PC-9 (cell line): ENCODE data around the gene MT1HL1. TPM values are rescaled to one million over a fixed set of nuclear protein-coding genes. Genes with fewer than 3 reads are reported as not detected.

Source experiments
- BruUV-seq: library from RNA; stranded (reverse); fragments of 400-500 nt; replicated peaks from 2 replicates; lab custom pipeline; 2021; lab: Mats Ljungman, UMichigan
- CTCF ChIA-PET: fragments of 300-600 bp; sonication (Branson Sonifier 250); formaldehyde crosslinking; loops from one replicate; lab custom pipeline; 2022; ENCODE audit warnings: antibody characterized with exemption; lab: Charles Lee
- POLR2A ChIA-PET: fragments of 300-600 bp; sonication (Branson Sonifier 250); formaldehyde crosslinking; loops from one replicate; lab custom pipeline; 2022; ENCODE audit warnings: antibody characterized with exemption; ENCODE audit not compliant: unreplicated experiment; lab: Charles Lee
- DNase-seq, 2 experiments: peaks; one replicate each; pipeline versions ENCODE4 v3.0.0 to v3.0.0-alpha.2; 2015 to 2022; ENCODE audit warnings: mixed read lengths in 1 of 2
- H2AFZ ChIP-seq: fragments of 200-600 bp; sonication (generic); 2 replicates; pipeline ENCODE4 v1.8.1; 2017; ENCODE audit warnings: antibody characterized with exemption
- H3F3A ChIP-seq: fragments of 200-600 bp; sonication (generic); 2 replicates; pipeline ENCODE4 v1.8.1; 2017; ENCODE audit warnings: antibody characterized with exemption, mild to moderate bottlenecking, low read depth; ENCODE audit not compliant: insufficient read depth
- H3K27ac ChIP-seq: fragments of 200-600 bp; sonication (generic); 2 replicates; pipeline ENCODE4 v1.6.1; 2016; ENCODE audit warnings: mixed run types
- H3K27me3 ChIP-seq: fragments of 200-600 bp; sonication (generic); 2 replicates; pipeline ENCODE4 v1.6.1; 2016; ENCODE audit warnings: low read depth, mixed run types; ENCODE audit not compliant: insufficient read depth
- H3K36me3 ChIP-seq: fragments of 200-600 bp; sonication (generic); 2 replicates; pipeline ENCODE4 v1.6.1; 2016; ENCODE audit warnings: low read depth, mixed run types
- H3K4me1 ChIP-seq: fragments of 200-600 bp; sonication (generic); replicated peaks from 2 replicates; pipeline ENCODE4 v1.6.1; 2016; ENCODE audit warnings: mixed run types; ENCODE audit not compliant: insufficient read depth
- H3K4me2 ChIP-seq: fragments of 200-600 bp; sonication (generic); 2 replicates; pipeline ENCODE4 v1.6.1; 2017; ENCODE audit warnings: mixed run types
- H3K4me3 ChIP-seq: fragments of 200-600 bp; sonication (generic); 2 replicates; pipeline ENCODE4 v1.6.1; 2016; ENCODE audit warnings: mixed run types
- H3K79me2 ChIP-seq: fragments of 200-600 bp; sonication (generic); 2 replicates; pipeline ENCODE4 v1.6.1; 2017; ENCODE audit warnings: low read depth, mixed run types
- H3K9me2 ChIP-seq: fragments of 200-600 bp; sonication (generic); 2 replicates; pipeline ENCODE4 v1.8.1; 2017; ENCODE audit warnings: mild to moderate bottlenecking; ENCODE audit not compliant: insufficient read depth
- H3K9me3 ChIP-seq: fragments of 200-600 bp; sonication (generic); 2 replicates; pipeline ENCODE4 v1.8.1; 2016; ENCODE audit warnings: low read depth; ENCODE audit not compliant: insufficient read depth
- H4K20me1 ChIP-seq: fragments of 200-600 bp; sonication (generic); 2 replicates; pipeline ENCODE4 v1.8.1; 2017; ENCODE audit not compliant: insufficient read depth
- CTCF ChIP-seq: fragments of 200-600 bp; sonication (generic); conservative IDR thresholded peaks from 2 replicates; pipeline ENCODE4 v1.6.1; 2017; ENCODE audit warnings: mixed run types, antibody characterized with exemption, mild to moderate bottlenecking, moderate library complexity
- EZH2 ChIP-seq: fragments of 200-600 bp; sonication (generic); IDR thresholded peaks from 2 replicates; pipeline ENCODE4 v1.8.0; 2017; ENCODE audit warnings: antibody characterized with exemption, low read depth
- intact Hi-C: fragments of 100-400 bp; cut with micrococcal nuclease; formaldehyde crosslinking; loops from one replicate; pipeline ENCODE4 v1.10.0; 2022; ENCODE audit not compliant: unreplicated experiment
- total RNA-seq: library from RNA; stranded (reverse); gene quantifications from 2 replicates; pipeline ENCODE4 v1.2.3, GENCODE V29; 2021

Gene MT1HL1
- total RNA-seq, 1 experiment from 2014 or later: not detected

DNA sequence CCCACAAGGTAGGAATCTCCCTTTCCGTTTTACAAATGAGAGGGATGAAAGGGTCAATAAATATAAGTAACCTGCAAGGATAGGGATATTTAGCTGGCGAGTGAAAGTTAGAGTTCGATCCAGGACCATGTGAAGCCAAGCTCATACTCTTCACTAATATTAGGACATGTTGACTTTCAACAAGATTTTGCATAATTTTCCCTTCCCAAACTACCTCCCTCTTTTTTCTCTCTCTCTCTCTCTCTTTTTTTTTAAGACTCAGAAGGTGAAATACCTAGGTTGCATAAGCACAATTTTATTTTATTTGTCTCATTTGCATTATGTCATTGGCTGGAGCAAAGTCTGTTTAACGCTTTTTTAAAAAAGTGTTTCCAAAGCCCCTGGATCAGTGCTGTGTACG, 8.1 kb upstream of the MT1HL1 start:
- no TSS peak for BruUV-seq
- ChIA-PET CTCF (no interaction called here), POLR2A (no interaction called here)
- no peaks in the 10 kb centered on the region for H3F3A ChIP-seq
- no peaks in the 10 kb centered on the region for H3K79me2 ChIP-seq
- peaks cover 52% of the 10 kb centered on the region for H3K27me3 ChIP-seq
- no peak overlapping the region for H2AFZ ChIP-seq
- H3K27ac ChIP-seq: no peak overlapping the region
- TF ChIP-seq CTCF: no peak
- TF ChIP-seq EZH2: no peak
- H3K4me3 ChIP-seq: no peak overlapping the region
- H3K4me1 ChIP-seq: no peaks in the 10 kb centered on the region
- intact Hi-C loops: no loop called here
- H3K4me2 ChIP-seq: no peak overlapping the region
- H3K9me3 ChIP-seq: no peaks in the 10 kb centered on the region
- DNase-seq: no peak
- H3K36me3 ChIP-seq: no peaks in the 10 kb centered on the region
- H3K9me2 ChIP-seq: no peaks in the 10 kb centered on the region
- no peaks in the 10 kb centered on the region for H4K20me1 ChIP-seq

- H3F3A ChIP-seq: no peaks in the 10 kb centered on the region
Measured at GRCh38 chr1:237011432-237011831, 7.2 kb upstream of the MT1HL1 start.

DNA sequence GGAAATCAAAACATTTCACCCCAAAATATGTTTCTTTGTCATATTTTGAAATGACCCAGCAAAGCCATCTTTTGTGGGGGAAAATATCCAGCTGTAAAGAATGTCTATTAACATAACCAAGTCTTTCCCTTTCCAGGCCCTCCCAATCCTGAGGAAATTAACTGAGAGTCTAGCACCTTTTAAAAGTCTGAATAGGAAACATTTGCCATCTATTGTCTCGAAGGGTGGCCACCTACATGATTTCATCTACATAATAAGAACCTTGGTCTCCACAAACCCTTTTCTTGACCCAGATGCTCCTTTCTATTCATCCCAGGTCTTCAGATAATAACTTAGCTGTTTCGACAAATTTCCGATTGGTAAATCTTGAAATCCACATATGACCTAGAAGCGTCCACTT, 5.4 kb upstream of the MT1HL1 start:
- no peak overlapping the region for H3K4me2 ChIP-seq
- peaks cover 68% of the 10 kb centered on the region for H3K27me3 ChIP-seq
- H3K4me3 ChIP-seq: no peak overlapping the region
- ChIA-PET POLR2A (no interaction called here), CTCF (no interaction called here)
- H3K4me1 ChIP-seq: no peaks in the 10 kb centered on the region
- no peak overlapping the region for H3K27ac ChIP-seq
- no peak for TF ChIP-seq EZH2
- no peak for TF ChIP-seq CTCF
- intact Hi-C loops: no loop called here
- H4K20me1 ChIP-seq: no peaks in the 10 kb centered on the region
- no peak overlapping the region for H2AFZ ChIP-seq
- no peaks in the 10 kb centered on the region for H3K9me3 ChIP-seq
- no peak for DNase-seq
- H3K79me2 ChIP-seq: no peaks in the 10 kb centered on the region
- H3K9me2 ChIP-seq: no peaks in the 10 kb centered on the region
- no TSS peak for BruUV-seq
- no peaks in the 10 kb centered on the region for H3F3A ChIP-seq
- no peaks in the 10 kb centered on the region for H3K36me3 ChIP-seq

More at GRCh38 chr1:237011432-237011831, 7.2 kb upstream of the MT1HL1 start:
- ChIA-PET CTCF (no interaction called here), POLR2A (no interaction called here)
- no peaks in the 10 kb centered on the region for H3K9me3 ChIP-seq
- peaks cover 55% of the 10 kb centered on the region for H3K27me3 ChIP-seq
- no peak for DNase-seq
- no TSS peak for BruUV-seq
- no peak overlapping the region for H3K27ac ChIP-seq
- no peaks in the 10 kb centered on the region for H3K4me1 ChIP-seq
- no peak overlapping the region for H3K4me2 ChIP-seq
- TF ChIP-seq EZH2 (no peak), CTCF (no peak)
- no peaks in the 10 kb centered on the region for H3K79me2 ChIP-seq
- H3K4me3 ChIP-seq: no peak overlapping the region
- no peaks in the 10 kb centered on the region for H3K36me3 ChIP-seq
- H2AFZ ChIP-seq: no peak overlapping the region
- no peaks in the 10 kb centered on the region for H4K20me1 ChIP-seq
- H3K9me2 ChIP-seq: no peaks in the 10 kb centered on the region
- intact Hi-C loops: no loop called here
